Measurements from ENCODE around the gene NR3C2. TPM values are rescaled to one million over a fixed set of nuclear protein-coding genes. Genes with fewer than 3 reads are reported as not detected.
"Not testable (repeated sequence)": the region's sequence is repeated elsewhere in the genome, so short reads cannot be mapped to it uniquely, and the experiment has no call there.

The NR3C2 gene
- polyA plus RNA-seq, 1 experiment: 0.18 TPM

- ChIA-PET CTCF (no interaction called here), POLR2A (no interaction called here)
- no peak for TF ChIP-seq CTCF (IDR thresholded peaks at IDR 0.05; ENCODE audit: insufficient read depth, low read depth, low read length)
- no peak for DNase-seq (ENCODE audit: low read depth)
- H3K36me3 ChIP-seq (ENCODE audit: control insufficient read depth, insufficient read depth, low read length): no peaks in the 10 kb centered on the region
- no peak overlapping the region for H3K4me3 ChIP-seq (ENCODE audit: low read depth, low read length)
- H3K27me3 ChIP-seq (ENCODE audit: control insufficient read depth, insufficient read depth, low read length): no peaks in the 10 kb centered on the region
These were observed 249.7 kb downstream of the NR3C2 start for GRCh38 chr4:148192526-148192925.

GRCh38 chr4:148187454-148188222 is 254.6 kb downstream of the NR3C2 start:
- DNase-seq (ENCODE audit: low read depth); H3K36me3 ChIP-seq (ENCODE audit: control insufficient read depth, insufficient read depth, low read length); H3K4me3 ChIP-seq (ENCODE audit: low read depth, low read length); POLR2A ChIA-PET; H3K27me3 ChIP-seq (ENCODE audit: control insufficient read depth, insufficient read depth, low read length); CTCF ChIA-PET: not testable (repeated sequence)

- TF ChIP-seq CTCF (IDR thresholded peaks at IDR 0.05; ENCODE audit: insufficient read depth, low read depth, low read length): no peak
- CTCF ChIA-PET: no interaction called here
- POLR2A ChIA-PET: no interaction called here
These were observed 257.3 kb downstream of the NR3C2 start for GRCh38 chr4:148184922-148185321.

GRCh38 chr4:148182230-148182911 is 259.8 kb downstream of the NR3C2 start:
- POLR2A ChIA-PET: no interaction called here
- H3K27me3 ChIP-seq (ENCODE audit: control insufficient read depth, insufficient read depth, low read length): no peaks in the 10 kb centered on the region
- CTCF ChIA-PET: interaction anchor here (0.7 to 1.3 kb wide), 2 partner anchors 9 to 24 kb away, joined by 3 to 4 read pairs; no protein-coding TSS in a partner anchor
- no peak for TF ChIP-seq CTCF (IDR thresholded peaks at IDR 0.05; ENCODE audit: insufficient read depth, low read depth, low read length)
- H3K4me3 ChIP-seq (ENCODE audit: low read depth, low read length): no peak overlapping the region
- no peaks in the 10 kb centered on the region for H3K36me3 ChIP-seq (ENCODE audit: control insufficient read depth, insufficient read depth, low read length)
- no peak for DNase-seq (ENCODE audit: low read depth)

More at GRCh38 chr4:148184922-148185321, 257.3 kb downstream of the NR3C2 start:
- DNase-seq (ENCODE audit: low read depth): no peak
- Histone ChIP-seq H3K36me3 (ENCODE audit: control insufficient read depth, insufficient read depth, low read length) (no peaks in the 10 kb centered on the region), H3K4me3 (ENCODE audit: low read depth, low read length) (no peak overlapping the region), H3K27me3 (ENCODE audit: control insufficient read depth, insufficient read depth, low read length) (no peaks in the 10 kb centered on the region)

GRCh38 chr4:148173397-148174017 is 268.7 kb downstream of the NR3C2 start:
- TF ChIP-seq CTCF (IDR thresholded peaks at IDR 0.05; ENCODE audit: insufficient read depth, low read depth, low read length): no peak

More at GRCh38 chr4:148173397-148174017, 268.7 kb downstream of the NR3C2 start:
- POLR2A ChIA-PET: no interaction called here
- no peaks in the 10 kb centered on the region for H3K27me3 ChIP-seq (ENCODE audit: control insufficient read depth, insufficient read depth, low read length)
- CTCF ChIA-PET: interaction anchor here (0.7 kb wide), 1 partner anchor 9 kb away, joined by 3 read pairs; no protein-coding TSS in a partner anchor
- no peak for DNase-seq (ENCODE audit: low read depth)
- no peaks in the 10 kb centered on the region for H3K36me3 ChIP-seq (ENCODE audit: control insufficient read depth, insufficient read depth, low read length)
- H3K4me3 ChIP-seq (ENCODE audit: low read depth, low read length): no peak overlapping the region
